Hippocampal formation (tissue), 2 donors: ENCODE data around the gene GALNTL6.
"Not testable (repeated sequence)": the region's sequence is repeated elsewhere in the genome, so short reads cannot be mapped to it uniquely, and the experiment has no call there.

Experiments
- DNase-seq, 2 donors: peaks; one replicate each; lab custom pipeline; 2025; lab: John Stamatoyannopoulos, UW

The GALNTL6 gene

DNA sequence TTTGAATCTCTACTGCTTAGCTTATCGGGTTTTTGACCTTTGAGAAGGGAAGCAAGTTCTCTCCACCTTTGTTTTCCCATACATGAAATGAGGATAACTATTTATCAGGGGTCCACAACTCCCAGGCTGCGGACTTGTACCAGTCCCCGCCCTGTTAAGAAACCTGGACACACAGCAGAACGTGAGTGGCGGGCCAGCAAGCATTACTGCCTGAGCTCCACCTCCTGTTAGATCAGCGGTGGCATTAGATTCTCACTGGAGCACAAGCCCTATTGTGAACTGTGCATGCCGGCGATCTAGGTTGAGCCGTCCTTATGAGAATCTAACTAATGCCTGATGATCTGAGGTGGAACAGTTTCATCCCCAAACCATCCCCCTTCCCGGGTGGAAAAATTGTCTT is 579.5 kb downstream of the GALNTL6 start:
- DNase-seq: no peak

DNA sequence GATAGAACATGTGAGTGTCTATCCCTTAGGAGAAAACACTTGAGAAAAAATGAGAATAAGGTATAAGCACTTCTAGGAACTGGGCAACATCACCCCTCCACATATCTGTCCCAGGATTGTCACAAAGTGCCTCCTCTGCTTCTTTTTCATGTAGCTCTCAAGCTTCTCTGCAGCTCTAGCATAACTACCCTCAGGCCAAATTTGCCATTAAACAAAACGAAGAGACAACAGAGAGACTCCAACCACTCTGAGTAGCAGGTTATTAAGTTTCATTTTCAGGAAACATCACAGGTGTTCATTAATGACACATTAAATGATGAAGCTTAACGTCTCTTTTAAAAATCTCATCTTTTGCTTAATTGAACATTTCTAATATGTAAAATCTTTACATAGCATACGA is 580.0 kb downstream of the GALNTL6 start:
- no peak for DNase-seq

DNA sequence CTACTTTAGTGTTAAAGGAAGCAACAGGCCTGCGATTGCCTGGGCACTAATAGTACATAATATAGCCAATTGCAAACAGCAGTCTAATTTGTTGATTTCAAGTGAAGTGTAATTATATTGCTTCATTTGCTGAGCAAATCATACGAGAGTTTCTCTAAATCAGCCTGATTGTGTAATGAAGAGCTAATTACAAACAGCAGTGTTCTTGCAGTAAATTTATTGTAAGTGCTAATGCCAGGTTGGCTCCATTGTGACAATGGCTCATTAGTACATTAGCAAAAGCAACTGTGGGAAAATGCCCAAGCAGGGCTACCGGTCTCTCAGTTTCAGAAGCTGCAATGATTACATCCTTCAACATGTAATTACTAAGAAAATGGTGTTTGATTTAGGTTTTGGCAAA is 591.5 kb downstream of the GALNTL6 start:
- peak in 1 of 2 donors; percentile 3 for DNase-seq

DNA sequence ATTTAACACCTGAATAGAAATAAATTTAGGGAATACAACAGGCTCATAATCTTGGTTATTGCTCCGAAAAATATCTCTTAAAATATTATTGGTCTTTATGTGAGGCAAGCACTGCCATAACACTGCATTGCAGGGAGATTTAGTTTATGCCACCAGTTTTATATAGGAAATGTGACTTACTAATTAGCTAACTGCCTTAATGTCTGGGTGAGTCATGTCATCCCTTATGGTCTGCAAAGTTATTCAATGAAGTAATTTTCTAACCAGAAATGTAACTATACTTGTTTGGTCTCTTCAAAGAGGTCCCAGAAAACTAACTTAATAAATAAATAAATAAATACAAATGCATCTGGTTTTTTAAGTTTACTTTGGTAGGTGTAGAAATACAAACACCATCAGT is 597.2 kb downstream of the GALNTL6 start:
- DNase-seq: no peak

DNA sequence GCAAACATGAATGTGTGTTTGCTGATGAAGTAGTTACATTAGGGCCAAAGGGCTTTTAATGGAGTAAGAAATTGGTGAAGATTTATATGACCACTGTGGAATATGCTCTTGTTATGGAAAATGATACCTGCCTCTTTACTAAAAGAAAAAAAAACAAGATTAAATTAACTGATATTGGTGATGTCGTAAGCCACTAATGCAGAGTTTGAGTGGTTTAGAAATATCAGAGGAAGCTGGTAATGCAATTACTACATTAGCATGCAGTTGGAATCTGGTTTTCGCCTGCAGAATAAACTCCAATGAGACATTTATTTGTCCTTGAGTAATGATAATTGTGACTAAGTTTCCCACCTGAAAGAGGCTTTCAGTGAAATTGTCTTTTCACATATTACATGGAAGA is 597.9 kb downstream of the GALNTL6 start:
- DNase-seq: no peak

DNA sequence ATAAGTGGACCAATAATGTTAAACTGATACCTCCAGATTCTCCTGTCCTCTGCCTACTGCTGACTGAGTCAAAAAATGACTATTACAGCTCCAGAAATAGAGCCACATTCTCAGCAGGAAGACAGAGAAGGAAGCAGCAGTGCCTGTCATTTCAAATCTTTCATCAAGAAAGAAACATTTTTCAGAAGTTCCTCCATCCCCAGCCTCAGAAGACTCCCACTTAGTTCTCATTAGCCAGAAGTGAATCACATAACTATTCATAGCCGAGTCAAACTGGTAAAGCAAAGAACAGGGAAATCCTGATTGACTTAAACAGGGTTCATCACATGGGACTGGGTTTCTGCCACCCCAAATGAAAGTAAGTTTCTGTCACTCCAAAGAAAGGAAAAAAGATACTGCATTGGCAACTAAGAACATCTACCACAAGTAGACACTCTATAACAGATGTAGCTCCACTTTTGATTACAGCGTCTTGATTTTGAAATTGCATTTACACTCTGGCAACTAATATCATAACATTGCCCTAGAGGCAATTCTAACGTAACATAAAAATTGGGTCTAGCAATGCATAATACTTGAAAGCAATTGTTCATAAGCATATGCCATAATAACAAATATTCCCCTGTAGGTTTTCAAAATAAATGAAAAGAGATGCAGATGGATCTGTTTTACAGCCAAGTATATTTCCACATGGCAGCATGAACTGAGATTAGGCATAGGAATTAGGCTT is 599.8 kb downstream of the GALNTL6 start:
- DNase-seq: no peak

DNA sequence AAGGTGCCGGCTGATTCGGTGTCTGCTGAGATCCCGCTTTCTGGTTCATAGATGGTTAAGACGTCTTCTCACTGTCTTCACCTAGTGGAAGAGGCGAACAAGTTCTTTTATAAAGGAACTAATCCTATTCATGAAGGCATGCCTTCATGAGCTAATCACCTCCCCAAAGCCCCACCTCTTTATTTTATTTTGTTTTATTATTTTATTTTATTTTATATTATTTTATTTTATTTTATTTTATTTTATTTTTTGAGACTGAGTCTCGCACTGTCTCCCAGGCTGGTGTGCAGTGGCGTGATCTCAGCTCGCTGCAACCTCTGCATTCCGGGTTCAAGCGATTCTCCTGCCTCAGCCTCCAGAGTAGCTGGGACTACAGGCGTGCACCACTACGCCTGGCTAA is 615.8 kb downstream of the GALNTL6 start:
- DNase-seq: not testable (repeated sequence)

DNA sequence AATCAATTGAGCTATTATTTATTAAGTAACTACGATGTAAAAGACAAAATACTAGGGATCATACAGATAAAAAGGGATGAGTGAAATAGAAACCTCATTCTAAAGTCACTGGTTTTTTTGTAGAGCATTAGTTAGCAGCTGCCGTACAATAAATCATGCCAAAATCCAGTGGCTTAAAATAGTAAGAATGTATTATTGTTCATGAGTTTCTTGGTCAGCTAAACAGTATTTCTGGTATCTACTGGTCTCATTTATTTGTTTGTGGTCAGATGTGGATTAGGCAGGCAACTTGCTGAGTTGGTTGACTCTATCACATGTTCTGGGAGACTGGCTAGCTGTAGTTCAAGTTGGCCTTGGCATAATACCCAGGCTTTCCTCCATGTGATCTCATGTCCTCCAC is 667.3 kb downstream of the GALNTL6 start:
- DNase-seq: no peak

DNA sequence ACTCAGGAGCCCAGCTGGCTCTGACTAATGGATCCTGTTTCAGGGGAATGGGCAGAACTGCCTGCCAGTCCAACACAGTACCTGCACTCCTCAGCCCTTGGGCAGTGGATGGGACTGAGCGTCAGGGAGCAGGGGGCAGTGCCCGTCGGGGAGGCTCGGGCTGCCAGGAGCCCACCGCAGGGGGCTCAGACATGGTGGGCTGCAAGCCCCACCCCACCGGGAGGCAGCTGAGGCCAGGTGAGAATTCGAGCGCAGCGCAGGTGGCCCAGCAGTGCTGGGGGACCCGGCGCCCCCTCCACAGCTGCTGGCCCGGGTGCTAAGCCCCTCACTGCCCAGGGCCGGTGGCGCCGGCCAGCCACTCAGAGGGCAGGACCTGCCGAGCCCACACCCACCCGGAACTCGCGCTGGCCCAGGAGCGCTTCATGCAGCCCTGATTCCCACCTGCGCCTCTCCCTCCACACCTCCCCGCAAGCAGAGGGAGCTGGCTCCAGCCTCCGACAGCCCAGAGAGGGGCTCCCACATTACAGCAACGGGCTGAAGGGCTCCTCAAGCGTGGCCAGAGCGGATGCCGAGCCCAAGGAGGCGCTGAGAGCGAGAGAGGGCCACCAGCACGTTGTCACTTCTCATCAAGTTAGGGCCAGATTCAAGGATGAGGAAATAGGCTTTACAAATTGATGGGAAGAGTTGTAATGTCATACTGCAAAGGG is 668.8 kb downstream of the GALNTL6 start:
- DNase-seq: no peak

DNA sequence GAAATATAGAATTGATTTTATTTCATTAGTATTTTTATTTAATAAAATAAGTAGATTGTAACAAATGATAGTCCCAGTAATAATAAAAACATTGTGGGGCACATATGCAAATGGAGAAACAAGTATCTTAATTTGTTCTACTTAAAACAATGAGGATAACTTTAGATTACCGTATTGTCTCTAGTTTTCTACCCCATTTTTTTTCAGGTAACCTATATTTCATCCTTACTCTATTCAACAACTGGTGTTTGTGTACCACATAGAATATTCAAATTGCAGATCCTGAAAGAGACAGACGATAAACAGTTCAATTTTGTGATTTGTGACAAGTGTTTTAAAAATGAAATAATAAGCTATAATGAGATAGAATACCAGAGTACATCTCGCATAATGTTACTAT is 671.8 kb downstream of the GALNTL6 start:
- DNase-seq: no peak

DNA sequence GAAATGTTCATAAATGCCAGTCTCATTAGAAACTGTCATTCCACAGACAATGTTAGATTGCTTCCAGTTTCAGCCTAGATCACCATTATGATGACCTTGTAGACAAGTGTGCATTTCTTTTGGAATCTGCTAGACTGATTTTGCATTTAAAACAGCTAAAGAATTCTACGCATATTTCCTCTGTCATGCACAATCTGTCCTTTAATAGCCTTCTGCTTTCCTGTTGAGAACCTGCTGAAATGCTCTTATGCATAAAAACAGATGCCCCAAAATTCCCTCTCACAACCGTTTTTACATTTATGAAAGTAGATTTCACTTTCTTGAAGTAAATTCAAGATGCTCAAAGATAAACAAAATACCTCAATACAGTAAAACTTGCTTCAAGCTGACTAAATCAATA is 673.3 kb downstream of the GALNTL6 start:
- DNase-seq: no peak

DNA sequence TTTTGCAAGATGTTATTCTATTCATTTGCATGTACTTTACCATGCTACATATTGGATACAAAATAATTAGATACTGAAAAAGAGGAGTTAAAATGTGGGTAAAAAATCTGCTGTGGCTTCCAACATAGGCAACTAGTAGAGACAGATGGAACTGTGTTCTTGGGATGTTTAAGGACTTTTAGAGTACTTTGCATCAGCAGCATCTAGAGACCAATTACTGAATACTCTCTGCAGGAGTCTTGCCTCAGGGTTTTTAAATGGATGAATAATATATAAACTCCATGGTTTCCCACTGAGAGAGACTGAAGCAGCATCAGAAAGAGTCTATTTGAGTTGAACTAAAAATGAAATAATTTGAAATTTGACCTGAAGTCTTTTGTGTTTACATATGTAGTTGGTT is 676.7 kb downstream of the GALNTL6 start:
- DNase-seq: no peak

DNA sequence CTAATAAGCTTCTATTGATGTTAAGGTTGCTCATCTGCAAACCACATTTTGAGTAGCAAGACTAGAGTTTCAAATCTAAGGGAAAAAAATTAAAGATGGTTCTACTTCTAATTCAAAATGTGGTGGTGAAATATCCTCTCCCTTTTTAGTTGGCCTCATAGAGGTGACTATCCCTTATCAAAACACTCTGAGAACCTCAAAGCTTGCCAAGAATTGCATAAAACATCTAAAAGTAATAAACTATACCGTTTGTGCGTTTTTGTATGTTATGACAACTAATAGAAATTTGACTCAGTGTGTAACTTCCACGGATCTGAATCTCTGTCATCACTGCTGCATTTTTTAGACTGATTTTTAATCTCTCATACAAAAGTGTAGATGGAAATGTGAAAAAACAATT is 682.6 kb downstream of the GALNTL6 start:
- DNase-seq: no peak

DNA sequence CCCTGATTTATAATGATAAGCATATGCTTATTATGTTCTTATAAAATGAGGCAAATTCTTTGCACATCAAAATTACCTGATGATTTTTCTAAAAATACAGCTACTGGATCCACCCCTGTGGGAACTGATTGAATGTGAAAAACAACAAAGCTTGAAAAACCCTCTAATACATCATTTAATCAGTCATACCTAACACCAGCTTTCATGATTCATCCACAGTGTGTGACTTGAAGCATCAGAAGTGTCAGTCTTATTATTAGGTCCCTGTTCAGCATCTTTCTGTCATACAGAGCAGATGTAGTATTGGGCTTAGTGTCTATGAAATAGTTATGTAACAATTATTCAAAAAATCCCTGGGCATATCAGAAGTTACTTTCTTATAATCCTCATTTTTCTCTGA is 684.1 kb downstream of the GALNTL6 start:
- DNase-seq: no peak

DNA sequence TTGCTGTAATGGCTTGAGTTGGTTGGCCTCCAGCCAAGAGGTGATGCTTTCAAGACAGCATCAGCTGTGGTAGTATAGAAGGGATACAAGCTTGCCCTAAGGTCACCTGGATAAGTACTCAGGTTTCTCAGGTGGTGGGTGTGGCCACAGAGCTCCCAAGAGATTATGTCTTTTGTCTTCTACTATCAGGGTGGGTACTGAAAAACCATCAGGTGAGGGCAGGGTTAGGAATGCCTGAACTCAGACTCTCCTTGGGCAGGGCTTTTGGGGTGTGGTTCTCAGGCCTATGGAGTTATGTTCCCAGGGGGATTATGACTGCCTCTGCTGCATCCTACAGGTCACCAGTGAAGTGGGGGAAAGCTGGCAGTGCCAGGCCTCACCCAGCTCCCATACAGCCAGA is 700.8 kb downstream of the GALNTL6 start:
- no peak for DNase-seq

DNA sequence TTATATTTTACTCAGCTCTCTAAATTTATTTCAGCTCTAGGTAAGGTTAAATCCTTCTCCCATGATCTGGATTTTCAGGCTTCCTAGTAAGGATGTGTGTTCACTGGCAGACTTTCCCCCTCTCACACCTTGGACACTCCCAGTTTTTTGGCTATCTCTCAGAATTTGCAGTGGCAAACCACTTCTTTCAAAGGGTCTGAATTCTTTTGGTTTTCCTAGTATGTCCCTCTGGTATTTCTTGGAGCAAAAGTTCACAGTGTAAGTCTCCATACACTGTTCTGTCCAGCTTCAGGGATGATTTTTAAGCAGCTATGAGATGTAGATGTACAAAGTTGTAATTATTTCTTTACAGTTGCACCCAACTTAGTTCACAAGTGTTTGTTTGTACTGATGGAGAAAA is 701.6 kb downstream of the GALNTL6 start:
- DNase-seq: no peak

DNA sequence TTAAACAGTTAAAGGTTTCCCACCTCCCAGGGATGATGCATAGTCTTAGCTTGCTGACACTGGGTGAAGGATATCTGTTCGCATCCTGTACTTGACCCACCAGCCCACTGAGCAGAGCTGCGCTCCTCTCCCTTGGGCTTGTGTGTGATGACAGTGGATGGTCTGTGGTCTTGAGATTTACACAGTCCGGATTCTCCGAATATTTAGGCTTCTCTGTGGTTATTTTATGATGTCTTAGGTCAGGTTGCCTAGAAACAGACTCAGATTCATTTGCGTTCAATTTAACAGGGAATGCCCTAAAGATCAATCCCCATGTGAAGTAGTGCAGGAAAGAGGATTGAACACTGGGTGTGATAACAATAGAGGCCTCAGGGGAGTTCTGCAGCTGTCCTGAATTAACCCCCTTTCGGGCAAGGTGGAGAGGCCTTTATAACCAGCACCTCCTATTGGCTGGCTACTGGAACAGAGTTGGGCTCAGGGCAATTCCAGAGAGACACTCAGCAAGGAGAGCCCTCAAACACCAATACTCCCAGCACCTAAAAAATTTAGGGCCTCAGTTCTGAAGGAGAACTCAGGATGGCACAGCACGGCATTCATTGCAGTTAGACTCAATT is 702.2 kb downstream of the GALNTL6 start:
- no peak for DNase-seq

DNA sequence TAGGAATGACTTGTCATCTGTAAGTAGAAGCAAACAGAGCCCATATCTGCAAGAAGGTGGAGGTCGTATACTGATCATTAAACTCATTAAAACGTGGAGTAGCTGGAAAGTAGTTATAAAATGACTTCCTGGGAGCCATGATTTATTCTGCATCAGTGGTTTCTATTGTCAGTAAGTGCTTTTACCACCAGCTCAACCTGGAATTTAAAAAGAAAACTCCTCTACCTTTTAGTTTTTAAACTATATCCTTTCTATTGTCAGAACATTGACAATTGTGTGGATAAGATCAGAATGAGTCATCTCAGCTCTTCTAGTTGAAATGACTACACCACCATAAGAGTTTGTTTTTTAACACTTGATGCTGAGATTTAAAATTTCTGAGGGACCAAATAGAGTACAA is 704.2 kb downstream of the GALNTL6 start:
- no peak for DNase-seq

DNA sequence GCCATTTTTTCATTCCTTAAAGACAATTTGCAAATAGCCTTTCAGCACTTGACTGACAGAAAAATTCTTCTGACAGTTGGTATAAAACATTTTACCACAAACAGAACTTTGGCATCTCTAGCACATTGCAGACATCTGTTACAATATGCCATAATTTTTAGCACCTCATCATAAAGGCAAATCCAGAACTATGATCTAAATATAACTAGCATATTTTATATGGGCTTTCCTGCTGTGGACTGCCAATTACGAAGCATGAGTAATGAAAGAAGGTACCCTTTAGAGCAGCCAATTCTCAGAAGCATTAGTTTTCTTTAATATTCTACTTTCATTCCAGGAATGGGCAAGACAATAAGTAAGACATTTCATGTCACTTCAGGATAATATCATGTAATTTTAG is 708.0 kb downstream of the GALNTL6 start:
- no peak for DNase-seq

DNA sequence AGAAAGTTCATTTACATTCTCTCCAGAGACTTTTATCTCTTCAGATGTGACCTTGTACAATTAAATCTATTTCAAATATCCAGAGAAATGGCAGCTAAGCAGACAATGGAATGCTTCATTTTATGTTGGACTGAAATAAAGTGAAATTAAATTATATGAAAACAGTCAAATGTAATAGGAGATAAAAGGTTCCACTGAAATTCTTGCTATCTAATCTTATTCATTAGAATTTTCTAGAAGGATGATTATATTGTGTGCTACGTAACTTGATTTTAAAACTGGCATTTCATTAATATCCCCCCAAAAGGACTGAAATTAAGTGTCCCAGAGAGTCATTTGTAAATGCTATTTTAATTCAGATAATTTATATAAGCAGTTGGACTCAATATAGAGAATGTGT is 708.5 kb downstream of the GALNTL6 start:
- no peak for DNase-seq

DNA sequence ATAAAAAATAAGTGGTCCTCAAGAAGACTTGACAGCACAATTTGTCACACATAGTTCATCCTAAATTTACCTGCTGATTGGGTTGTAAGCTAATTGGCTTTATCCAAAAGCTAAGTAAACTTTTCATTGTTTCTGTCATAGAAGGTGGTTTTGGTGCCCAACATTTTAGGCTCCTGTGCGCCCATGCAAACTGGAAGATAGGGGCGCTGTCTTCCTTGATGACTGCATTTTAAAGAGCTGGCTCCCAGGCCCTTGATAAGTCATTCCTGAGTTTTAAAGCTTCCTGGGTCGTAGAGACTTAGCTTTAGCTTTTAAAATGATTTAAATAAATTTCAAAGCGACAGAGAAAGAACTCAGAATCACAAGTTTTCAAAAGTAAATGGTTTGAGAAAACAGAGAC is 730.0 kb downstream of the GALNTL6 start:
- DNase-seq: no peak

DNA sequence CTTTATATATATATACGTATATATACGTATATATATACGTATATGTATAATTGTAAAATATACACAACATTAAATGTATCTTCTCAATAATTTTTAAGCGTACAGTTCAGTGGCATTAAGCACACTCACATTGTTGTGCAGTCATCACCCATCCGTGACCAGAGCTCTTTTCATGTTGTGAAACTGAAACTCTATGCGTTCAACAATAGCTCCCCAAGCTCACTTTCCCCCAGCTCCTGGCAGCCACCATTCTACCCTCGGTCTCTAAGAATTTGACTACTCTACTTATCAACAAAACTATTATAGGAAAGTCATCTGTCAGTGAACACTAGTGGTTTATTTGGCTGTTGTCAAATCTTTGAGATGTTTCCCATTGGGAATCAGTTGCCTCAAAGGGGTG is 733.6 kb downstream of the GALNTL6 start:
- DNase-seq: no peak

DNA sequence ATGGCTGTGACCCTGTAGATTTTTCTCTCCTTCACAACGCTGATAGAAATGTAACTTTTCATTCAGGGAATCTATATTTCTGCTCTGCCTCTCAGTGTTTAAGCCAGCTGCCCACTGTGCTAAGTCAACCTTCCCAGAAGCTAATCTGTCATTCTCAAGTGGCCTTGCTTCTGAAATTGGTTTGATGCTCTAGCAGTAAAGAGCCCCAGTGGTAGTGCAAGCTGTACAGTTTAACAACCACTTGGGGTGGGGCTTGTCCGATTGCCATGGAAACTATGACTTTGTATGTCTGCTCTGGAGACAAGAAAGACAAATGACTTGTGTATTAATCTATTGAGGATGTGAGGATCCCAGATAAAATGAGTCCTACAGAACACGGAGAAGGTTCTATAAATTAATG is 734.5 kb downstream of the GALNTL6 start:
- no peak for DNase-seq
